Ecto neural progenitor cell (in vitro differentiated cells): Measurements from ENCODE around the gene REPS2.
"Not testable (repeated sequence)": the region's sequence is repeated elsewhere in the genome, so short reads cannot be mapped to it uniquely, and the experiment has no call there.

Source experiments
- DNase-seq: peaks from one replicate; pipeline ENCODE4 v3.0.0-alpha.2; 2018; ENCODE audit warnings: low spot score

The REPS2 gene

DNA sequence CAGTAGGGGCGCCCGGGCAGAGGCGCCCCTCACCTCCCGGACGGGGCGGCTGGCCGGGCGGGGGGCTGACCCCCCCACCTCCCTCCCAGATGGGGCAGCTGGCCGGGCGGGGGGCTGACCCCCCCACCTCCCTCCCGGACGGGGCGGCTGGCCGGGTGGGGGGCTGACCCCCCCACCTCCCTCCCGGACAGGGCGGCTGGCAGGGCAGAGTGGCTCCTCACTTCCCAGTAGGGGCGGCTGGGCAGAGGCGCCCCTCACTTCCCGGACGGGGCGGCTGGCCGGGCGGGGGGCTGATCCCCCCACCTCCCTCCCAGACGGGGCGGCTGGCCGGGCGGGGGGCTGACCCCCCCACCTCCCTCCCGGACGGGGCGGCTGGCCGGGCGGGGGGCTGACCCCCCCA is 18.5 kb downstream of the REPS2 start:
- DNase-seq: not testable (repeated sequence)

DNA sequence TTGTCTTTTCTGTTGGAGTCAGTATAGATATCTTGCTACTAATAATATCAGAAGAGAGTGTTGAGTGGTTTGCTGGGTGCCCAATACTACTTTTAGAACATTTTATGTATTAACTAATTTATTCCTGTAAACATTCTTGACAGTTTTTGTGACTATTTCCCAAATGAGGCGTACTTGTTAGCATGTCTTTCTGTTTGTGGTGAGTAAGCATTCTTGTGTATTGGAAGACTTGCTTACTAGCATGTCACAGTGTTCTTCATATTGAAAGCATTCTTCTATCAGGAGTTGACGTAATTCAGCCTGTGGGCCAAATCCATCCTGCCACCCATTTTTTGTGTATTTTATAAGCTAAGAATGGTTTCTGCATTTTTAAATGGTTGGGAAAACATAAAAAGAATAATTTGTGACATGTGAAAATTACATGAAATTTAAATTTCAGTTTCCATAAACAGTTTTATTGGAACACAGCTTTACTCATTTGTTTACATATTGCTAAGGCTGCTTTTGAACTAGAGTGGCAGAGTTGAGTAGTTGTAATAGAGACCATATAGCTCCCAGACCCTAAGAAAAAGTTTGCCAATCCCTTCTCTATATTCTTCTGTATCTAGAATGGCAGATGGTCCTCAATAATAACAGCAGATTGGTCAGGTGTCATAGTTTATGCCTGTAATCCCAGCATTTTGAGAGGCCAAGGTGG is 20.4 kb downstream of the REPS2 start:
- no peak for DNase-seq

DNA sequence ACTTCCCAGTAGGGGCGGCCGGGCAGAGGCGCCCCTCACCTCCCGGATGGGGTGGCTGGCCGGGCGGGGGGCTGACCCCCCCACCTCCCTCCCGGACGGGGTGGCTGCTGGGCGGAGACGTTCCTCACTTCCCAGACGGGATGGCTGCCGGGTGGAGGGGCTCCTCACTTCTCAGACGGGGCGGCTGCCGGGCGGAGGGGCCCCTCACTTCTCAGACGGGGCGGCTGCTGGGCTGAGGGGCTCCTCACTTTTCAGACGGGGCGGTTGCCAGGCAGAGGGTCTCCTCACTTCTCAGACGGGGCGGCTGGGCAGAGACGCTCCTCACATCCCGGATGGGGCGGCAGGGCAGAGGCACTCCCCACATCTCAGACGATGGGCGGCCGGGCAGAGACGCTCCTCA is 22.3 kb downstream of the REPS2 start:
- DNase-seq: not testable (repeated sequence)

DNA sequence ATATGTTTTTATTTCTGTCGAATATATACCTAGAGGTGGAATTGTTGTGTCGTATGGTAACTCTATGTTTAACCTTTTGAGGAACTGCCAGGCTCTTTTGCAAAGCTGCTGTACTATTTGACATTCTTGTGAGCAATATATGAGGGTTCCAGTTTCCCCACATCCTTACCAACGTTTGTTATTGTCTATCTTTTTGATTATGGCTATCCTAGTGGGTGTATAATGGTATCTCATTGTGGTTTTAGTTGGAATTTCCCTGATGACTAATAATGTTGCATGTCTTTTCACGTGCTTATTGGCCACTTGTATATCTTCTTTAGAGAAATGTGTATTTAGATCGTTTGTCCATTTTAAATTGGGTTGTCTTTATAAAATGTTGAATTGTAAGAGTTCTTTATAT is 24.5 kb downstream of the REPS2 start:
- no peak for DNase-seq

DNA sequence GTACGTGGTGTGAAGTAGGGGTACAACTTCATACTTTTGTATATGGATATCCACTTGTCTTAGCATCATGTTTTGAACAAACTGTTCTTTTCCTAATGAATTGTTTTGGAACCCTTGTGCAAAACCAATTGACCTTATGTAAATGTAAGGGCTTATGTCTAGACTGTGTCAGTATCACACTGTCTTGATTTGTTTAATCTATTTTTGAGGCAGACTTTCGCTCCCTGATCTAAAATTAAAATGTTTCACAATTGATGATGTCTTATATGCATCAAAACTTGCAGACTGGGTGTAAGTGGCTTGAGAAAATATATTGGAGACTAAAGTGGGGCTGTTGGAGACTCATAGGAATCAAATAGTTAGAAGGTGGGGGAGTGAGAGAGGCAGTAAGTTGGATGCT is 25.2 kb downstream of the REPS2 start:
- no peak for DNase-seq

DNA sequence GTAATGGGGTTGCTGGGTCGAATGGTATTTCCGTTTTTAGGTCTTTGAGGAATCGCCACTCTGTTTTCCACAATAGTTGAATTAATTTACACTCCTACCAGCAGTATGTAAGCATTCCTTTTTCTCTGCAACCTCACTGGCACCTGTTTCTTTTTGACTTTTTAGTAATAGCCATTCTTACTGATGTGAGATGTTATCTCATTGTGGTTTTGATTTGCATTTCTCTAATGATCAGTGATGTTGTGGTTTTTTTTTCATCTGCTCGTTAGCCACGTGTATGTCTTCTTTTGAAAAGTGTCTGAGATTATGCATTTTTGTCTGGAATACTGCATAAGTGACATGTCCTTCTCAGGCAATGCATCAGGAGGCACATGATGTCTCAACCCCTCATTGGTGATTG is 28.8 kb downstream of the REPS2 start:
- DNase-seq: no peak

DNA sequence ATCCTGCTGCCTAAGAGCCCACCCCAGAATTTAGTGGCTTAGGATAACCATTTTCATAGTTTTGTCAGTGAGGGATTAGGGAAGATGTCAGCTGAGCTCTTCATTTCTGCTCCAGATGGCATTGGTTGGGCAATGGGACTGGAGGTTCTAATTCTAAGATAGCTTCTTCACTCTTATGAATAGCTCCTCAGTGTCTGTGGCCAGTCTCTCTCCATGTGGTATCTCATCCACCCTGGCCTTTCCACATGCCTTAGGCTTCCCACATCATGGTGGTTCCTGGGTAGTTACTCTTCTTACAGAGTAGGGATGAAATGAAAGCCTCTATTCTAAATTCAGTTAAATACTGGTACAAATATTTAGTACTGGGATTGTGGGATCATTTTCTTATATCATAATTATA is 31.3 kb downstream of the REPS2 start:
- no peak for DNase-seq

DNA sequence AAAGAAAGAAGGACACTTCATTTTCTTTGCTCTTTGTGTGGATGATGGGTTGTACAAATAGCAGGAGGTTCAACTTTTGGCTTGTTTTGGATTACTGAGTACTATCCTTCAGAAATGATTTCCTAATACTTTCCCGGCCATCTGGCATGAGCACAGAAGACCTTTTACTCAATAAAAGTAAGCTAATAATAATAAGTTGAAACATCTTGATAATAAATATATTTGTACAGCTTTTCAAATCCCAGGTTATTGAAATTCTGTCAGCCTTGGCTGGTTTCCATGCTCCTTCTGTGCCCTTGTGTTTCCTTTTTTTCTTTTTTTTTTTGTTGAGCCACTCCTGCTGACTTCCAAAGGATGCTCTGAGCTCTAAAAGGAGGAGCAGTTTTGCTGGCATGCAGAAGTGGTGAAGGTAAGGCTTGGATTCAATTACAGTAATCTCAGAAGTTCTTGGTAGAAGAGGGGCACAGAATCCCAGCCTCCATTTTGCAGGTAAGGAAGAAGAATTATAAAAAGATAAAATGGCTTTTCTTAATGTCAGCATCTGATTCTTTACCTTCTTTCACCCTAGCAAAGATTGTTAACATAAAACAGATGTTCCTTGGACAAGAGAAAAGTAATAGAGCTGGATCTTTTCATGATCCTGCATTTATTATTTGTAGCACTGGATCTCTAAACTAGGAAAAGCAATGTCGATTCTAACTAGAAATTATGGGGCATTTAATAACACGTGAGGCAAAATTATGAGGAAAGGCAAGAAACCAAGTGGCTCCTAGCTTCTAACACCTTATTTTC is 31.9 kb downstream of the REPS2 start:
- no peak for DNase-seq

DNA sequence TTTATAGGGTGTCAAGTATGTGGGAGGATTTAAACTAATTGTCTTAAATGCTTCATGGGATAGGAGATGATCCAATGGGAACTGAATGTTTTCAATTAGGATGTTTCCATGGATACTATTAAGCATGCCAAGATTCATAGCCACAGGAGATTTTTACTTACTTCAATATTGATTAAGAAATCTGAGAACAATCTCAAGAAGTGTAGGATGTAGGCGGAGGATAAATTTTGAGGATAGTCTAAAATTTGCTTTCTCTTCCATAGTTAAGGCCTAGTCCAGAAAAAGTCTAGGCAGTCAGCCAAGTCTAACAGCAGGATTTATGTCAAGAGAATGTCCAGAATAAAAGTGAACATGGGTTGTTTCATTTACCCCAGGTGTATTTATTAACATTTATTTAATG is 32.8 kb downstream of the REPS2 start:
- no peak for DNase-seq

DNA sequence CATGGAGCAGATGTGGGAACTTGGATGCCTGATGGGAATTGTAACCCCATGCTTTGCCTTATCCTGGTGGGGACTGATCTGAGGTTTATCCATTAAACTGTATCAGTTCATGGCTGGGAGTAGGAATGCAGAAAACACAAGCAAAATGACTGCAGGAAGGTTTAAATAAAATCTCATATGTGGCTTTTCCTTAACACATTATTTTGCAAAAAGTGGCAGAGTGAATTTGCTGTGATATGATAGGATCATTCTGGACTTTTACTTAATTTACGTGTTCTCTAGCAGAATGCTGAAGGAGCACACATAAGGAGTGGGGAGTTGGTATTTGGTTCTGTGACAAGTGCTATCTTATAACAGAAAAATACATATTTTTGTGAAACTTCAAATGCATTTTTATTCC is 34.8 kb downstream of the REPS2 start:
- no peak for DNase-seq

DNA sequence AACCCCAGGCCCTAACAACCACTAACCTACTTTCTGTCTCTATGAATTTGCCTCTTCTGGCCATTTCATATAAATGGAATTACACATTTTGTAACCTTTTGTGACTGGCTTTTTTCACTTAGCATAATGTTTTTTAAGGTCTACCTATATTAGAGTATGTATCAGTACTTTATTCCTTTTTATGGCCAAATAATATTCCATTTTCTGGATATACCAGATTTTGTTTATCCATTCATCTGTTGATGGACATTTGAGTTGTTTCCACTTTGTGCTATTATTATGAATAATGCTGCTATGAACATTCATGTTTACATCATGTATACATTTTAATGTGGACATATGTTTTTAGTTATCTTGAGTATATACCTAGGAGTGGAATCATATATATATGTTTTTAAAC is 35.5 kb downstream of the REPS2 start:
- DNase-seq: no peak

DNA sequence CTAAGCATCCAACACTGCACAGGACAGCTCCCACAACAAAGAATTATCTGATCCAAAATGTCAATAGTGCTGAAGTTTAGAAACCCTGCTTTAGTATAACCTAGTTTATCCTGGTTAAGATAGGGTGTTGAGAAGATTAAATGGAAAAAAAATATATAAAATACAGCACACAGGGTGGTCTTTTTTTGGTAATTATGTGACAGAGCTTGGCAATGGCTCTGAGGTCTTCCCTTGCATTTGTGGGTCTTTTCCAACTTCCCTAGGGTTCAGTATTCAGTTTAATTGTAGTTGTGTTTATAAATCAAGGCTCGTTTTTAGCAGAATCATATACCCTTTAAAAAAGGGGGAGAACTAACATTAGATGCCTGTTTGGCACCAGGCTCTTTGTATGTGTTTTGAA is 36.6 kb downstream of the REPS2 start:
- no peak for DNase-seq

DNA sequence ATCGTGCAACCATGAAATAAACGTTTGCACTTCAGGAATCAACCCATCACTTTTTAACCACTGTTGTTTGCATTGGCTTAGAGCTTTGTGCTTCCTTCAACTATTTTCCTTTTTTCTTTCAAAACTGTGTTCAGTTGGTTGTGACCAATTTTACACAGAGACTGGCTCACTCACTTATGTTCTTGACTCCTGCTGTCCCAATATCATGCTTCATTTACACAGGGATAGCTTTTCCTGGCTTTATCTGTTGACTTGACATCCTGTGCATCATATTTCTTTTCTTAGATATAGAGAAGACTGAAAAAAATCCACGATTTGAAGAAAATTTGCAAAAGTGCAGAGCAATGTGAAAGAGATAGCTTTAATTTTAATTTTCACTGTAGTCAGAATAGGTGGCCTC is 38.8 kb downstream of the REPS2 start:
- DNase-seq: no peak

DNA sequence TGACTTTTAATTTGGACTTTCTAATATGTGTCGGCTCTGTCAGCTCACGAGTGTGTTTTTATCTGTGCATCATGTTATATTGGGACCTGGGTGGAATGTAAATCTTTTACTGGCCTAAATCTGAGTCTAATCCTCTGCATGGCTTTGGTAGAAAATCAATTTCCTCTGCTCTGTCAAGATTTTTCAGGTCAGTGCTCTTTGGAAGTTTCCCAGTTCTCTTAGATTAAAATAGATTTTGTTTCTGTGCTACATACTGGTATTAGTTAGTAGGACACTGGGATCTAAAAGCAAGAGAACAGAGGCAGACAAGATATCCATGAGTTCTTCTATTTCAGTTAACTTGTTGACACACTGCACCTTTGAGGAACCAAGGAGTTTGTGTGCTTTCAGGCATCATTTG is 39.7 kb downstream of the REPS2 start:
- DNase-seq: no peak

DNA sequence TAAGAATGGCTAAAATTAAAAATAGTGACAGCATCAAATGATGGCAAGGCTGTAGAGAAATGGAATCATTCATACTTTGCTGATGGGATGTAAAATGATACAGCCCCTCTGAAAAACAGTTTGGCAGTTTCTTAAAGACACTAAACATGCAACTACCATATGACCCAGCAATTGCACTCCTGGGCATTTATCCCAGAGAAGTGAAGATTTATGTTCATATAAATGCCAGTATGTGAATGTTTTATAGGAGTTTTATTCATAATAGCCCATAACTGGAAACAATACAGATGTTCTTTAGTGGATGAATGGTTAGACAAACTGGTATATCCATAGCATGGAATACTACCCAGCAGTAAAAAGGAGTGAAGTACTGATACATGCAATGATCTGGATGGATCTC is 43.3 kb downstream of the REPS2 start:
- no peak for DNase-seq

DNA sequence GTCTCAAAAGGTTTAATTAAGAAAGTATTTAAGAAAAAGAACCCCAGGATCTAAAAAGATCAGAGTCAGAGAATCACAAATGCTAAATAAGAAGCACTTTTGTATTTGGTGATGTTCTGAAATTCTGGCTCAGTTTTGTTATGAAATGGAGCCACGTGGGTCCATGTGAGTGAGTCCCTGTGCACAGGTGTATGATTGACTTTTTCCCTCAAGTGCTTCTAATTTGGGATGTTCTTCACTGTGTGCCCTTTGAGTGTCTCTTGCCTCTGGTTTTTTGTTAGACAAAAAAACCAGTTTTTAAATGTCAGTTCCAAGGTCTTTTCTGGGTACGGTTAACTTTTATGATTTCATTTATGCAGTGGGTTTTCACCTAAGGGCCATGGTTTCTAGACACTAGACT is 44.4 kb downstream of the REPS2 start:
- DNase-seq: no peak

DNA sequence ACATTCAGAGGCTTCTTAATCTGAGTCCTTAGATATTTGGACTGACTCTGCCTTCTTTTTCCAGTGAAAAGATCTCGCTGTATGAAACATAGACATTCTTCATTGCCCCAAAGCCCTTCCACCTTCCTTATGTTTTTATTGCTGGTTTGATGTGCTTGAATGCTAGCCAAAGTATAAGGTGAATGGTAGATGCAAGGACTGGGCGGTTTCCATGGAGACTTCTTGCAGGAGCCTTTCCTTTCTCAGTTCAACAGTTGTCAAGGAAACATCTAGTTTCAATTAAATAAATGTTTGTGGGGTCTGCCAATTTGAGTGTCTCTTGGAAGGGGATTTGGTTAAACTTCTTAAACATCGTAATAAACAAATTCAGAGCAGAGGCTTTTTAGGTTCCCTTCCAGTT is 46.0 kb downstream of the REPS2 start:
- no peak for DNase-seq

DNA sequence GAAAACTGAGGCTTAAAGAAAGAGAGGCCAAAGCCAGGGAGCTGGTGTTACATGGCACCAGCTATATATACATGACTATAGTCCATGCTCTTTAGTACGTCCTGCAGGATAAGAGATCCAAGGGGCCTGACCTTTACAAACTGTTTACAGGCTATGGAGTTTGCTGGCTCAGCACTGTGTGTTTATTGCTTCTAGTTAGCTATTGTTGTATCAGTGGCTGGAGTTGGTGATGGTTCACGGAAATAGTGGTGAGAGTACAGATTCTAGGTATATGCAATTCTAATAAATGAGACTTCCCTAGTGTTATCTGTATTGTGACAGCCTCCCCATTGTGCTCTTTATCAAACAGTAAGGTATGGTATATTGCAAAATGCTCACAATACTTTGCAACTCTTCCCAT is 46.5 kb downstream of the REPS2 start:
- DNase-seq: no peak

DNA sequence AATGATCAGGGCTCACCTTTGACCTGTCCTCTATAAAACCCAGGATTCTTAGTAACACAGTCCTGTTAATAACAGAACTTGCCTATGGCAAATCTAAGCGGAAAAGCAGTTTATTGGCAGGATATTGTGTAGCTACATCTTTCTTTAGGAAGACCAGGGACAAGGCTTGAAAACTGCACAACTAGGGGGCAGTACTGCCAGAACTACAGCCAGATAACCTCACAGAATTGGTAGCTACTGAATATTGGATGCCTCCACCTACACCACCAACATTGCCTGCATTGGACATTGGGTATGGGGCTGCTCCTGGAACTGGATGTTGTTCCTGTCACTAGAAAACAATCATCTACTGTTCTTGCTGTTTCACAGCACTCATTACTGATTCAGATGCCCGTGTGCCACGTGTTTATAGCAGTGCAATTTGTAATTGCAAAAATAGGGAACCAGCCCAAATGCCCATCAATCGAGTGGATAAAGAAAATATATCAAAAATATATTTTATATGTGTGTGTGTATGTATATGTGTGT is 47.4 kb downstream of the REPS2 start:
- DNase-seq: no peak

DNA sequence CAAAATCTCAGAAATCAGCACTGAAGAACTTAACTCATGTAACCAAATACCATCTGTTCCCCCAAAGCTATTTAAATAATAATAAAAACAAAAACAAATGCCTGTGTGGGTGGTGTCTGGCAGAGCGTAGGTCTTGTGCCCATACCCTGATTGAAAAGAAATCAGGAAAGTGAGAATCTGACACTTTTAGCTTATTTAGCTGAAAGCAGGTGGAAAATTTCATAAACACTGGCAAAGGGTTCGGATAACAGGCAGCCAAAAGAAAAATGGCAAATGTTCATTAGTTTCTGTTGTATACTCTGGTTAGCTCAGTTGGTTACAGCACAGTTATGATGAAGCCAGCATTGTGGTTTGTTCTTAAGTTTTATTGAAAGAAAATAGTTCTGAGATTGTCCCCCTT is 48.3 kb downstream of the REPS2 start:
- DNase-seq: no peak

DNA sequence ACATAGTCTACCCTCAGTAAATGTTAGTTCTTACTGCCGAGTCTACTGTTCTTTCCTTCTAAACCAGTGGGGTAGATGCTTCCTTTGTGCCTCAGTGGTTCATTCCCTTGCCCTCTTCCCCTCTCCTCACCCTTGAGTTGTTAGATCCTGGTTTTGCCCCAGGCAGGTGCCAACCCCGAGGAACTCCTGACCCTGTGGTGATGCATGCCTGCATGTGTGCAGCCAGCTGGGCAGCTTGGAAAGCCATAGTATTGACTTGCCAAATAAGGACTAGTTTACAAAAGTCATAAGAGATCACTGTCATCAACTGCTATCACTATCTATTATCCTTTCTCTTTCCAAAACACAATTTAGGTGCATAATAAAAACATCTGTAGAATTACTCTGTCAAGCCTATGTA is 50.9 kb downstream of the REPS2 start:
- no peak for DNase-seq

DNA sequence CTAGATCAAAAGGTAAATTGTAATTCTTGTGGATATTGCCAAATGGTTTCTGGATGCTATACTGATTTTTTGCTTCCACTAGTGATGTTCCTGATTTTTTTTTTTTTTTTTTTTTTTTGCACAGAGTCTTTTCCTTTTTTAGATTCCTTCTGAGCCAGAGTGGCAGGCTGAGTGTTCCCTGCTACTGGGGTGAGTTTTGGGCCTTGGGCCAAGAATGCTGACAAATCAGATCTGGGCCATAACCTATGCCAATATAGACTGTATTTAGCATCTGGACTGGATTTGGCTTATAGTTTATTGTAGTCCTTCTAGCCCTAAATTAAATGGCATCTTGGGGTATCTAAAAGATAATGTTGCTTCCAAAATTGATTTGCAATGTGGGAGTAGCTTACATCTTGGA is 52.8 kb downstream of the REPS2 start:
- no peak for DNase-seq

DNA sequence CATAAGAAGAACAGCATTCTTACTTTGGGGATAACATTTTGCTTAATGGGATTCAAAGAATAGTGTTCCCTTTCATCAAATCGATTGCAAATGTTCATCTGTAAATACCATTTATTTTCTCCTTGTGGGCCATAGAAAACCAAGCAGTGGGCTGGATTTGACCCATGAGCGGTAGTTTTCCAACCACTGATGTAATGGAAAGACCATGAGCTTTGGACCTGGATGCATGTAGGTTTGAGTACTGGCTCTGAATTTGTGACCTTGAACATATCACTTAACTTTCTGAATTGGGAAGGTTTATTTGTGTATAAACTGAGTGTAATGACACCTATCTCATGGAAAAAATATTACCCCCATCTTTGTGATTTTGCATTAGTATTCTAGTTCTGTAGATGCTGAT is 54.3 kb downstream of the REPS2 start:
- no peak for DNase-seq
